GM12864 (cell line): ENCODE measurements around the gene SENP6.

Source experiments
- DNase-seq: peaks from one replicate; pipeline ENCODE4 v3.0.0-alpha.2; 2011; ENCODE audit warnings: low read depth
- H3K4me3 ChIP-seq: 2 replicates; pipeline ENCODE4 v1.5.1; 2011; ENCODE audit warnings: mild to moderate bottlenecking, low read depth, low read length, control low read depth
- CTCF ChIP-seq: IDR thresholded peaks from 2 replicates; pipeline ENCODE4 v1.5.1; 2011; ENCODE audit warnings: low read depth, mild to moderate bottlenecking, moderate library complexity, low read length, control low read depth, inconsistent platforms; ENCODE audit errors: missing control alignments

Gene SENP6

GRCh38 chr6:75758061-75758460, 156.4 kb downstream of the SENP6 start:
- no peak for DNase-seq
- no peak overlapping the region for H3K4me3 ChIP-seq
- no peak for TF ChIP-seq CTCF

- TF ChIP-seq CTCF, result no peak
- no peak overlapping the region for H3K4me3 ChIP-seq
- no peak for DNase-seq
Observed at GRCh38 chr6:75759207-75759606, 157.5 kb downstream of the SENP6 start.

GRCh38 chr6:75760320-75760719, 158.6 kb downstream of the SENP6 start:
- H3K4me3 ChIP-seq, result no peak overlapping the region
- TF ChIP-seq CTCF, result no peak
- no peak for DNase-seq

- no peak for DNase-seq
- no peak overlapping the region for H3K4me3 ChIP-seq
- no peak for TF ChIP-seq CTCF
Observed at GRCh38 chr6:75761489-75761888, 159.8 kb downstream of the SENP6 start.

- TF ChIP-seq CTCF, result no peak
- no peak overlapping the region for H3K4me3 ChIP-seq
- DNase-seq, result no peak
Observed at GRCh38 chr6:75762063-75762462, 160.4 kb downstream of the SENP6 start.

- TF ChIP-seq CTCF, result no peak
- no peak overlapping the region for H3K4me3 ChIP-seq
- DNase-seq, result no peak
Observed at GRCh38 chr6:75766387-75766786, 164.7 kb downstream of the SENP6 start.
